ENCODE results near the gene MAGOH.

DNA sequence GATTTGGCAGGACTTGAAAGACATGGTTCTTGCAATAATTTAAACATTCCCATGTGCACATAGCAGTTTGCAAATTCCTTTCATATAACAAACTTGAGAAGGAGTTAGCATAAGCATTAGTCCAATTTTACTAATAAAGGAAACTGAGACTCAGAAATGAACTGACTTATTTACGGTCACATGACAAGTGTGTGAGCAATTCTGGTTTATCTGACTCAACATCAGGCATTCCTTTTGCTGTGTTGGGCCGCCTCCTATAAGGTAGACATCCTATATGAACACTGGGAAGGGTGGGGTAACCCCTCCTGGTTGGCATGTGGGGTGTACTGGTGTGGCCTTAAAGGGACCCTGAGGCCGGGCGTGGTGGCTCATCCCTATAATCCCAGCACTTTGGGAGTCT is 50.2 kb downstream of the MAGOH start:
- TF ChIP-seq, protein P1, sequence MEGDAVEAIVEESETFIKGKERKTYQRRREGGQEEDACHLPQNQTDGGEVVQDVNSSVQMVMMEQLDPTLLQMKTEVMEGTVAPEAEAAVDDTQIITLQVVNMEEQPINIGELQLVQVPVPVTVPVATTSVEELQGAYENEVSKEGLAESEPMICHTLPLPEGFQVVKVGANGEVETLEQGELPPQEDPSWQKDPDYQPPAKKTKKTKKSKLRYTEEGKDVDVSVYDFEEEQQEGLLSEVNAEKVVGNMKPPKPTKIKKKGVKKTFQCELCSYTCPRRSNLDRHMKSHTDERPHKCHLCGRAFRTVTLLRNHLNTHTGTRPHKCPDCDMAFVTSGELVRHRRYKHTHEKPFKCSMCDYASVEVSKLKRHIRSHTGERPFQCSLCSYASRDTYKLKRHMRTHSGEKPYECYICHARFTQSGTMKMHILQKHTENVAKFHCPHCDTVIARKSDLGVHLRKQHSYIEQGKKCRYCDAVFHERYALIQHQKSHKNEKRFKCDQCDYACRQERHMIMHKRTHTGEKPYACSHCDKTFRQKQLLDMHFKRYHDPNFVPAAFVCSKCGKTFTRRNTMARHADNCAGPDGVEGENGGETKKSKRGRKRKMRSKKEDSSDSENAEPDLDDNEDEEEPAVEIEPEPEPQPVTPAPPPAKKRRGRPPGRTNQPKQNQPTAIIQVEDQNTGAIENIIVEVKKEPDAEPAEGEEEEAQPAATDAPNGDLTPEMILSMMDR (conservative IDR thresholded peaks at IDR 0.05; ENCODE audit: low read length), result no peak
- TF ChIP-seq EZH2phosphoT487 (IDR thresholded peaks at IDR 0.05; ENCODE audit: borderline replicate concordance), result no peak

Measured in Loucy (cell line).